C4-2B (cell line): Measurements from ENCODE around the gene OARD1.

Experiments
- ZFX ChIP-seq: fragments of 450-650 bp; IDR thresholded peaks from 2 replicates; pipeline ENCODE4 v1.6.1; 2017
- TF ChIP-seq, protein P1 (sequence below): fragments of 450-650 bp; conservative IDR thresholded peaks from 2 replicates; pipeline ENCODE4 v1.5.1; 2017; ENCODE audit warnings: mild to moderate bottlenecking

DNA sequence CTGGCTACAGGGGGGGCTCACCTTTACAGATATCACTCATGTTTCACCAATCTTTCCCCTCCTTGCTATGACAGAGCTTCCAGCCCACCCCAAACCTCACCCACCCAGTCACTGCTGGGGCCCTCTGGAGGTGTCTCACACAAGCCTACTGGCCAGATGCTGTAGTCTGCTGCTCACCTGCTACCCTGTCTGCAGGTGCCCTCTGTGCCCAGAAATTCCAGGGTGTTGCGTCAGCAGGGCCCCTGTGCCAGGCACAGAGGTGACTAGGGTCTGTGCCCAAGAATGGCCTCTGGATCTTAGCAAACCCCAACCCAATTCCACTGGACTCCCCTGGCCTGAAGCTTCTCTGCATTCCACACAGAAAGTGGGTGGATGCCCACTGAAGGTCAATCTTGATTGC, 54.5 kb downstream of the OARD1 start:
- TF ChIP-seq, protein P1, sequence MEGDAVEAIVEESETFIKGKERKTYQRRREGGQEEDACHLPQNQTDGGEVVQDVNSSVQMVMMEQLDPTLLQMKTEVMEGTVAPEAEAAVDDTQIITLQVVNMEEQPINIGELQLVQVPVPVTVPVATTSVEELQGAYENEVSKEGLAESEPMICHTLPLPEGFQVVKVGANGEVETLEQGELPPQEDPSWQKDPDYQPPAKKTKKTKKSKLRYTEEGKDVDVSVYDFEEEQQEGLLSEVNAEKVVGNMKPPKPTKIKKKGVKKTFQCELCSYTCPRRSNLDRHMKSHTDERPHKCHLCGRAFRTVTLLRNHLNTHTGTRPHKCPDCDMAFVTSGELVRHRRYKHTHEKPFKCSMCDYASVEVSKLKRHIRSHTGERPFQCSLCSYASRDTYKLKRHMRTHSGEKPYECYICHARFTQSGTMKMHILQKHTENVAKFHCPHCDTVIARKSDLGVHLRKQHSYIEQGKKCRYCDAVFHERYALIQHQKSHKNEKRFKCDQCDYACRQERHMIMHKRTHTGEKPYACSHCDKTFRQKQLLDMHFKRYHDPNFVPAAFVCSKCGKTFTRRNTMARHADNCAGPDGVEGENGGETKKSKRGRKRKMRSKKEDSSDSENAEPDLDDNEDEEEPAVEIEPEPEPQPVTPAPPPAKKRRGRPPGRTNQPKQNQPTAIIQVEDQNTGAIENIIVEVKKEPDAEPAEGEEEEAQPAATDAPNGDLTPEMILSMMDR: no peak
- TF ChIP-seq ZFX: no peak
